HT1080 (cell line): Measurements from ENCODE around the gene PSMD5. TPM values are rescaled to one million over a fixed set of nuclear protein-coding genes. Genes with fewer than 3 reads are reported as not detected.

Source experiments
- total RNA-seq: library from RNA; depleted of rRNA; stranded (reverse); fragments of >200 nt; shearing (Covaris generic); gene quantifications from 2 replicates; pipeline ENCODE4 v1.2.3, GENCODE V29; 2014; rRNA removed

Gene PSMD5
- total RNA-seq, 1 experiment from 2014 or later: 13.2 TPM

Other genes with a start within 250 kb of the PSMD5 start
- gene MEGF9, start 128.5 kb downstream of the PSMD5 start, total RNA-seq: 3.4 and 4.6 TPM in 2 replicates
- gene FBXW2, start 49.5 kb downstream of the PSMD5 start, total RNA-seq: 24.1 and 67.1 TPM in 2 replicates
- 87.7 and 97.9 TPM in 2 replicates for gene PHF19, start 34.3 kb upstream of the PSMD5 start, total RNA-seq
- 0.43 and 0.70 TPM in 2 replicates for gene TRAF1, start 83.9 kb upstream of the PSMD5 start, total RNA-seq
- gene C5, start 207.4 kb upstream of the PSMD5 start, total RNA-seq: 0.17 and 1.1 TPM in 2 replicates
- gene CNTRL, start 232.0 kb upstream of the PSMD5 start, total RNA-seq: 6.1 and 8.1 TPM in 2 replicates